ENCODE data around the gene LRFN4. TPM values are rescaled to one million over a fixed set of nuclear protein-coding genes. Genes with fewer than 3 reads are reported as not detected.

The LRFN4 gene
- total and polyA plus RNA-seq, 2 donors (not counting 3 experiments of a cell fraction or from before 2014, with no cell fraction given), result 22.3 to 37.4 TPM

GRCh38 chr11:66881927-66882452, 25.1 kb downstream of the LRFN4 start:
- H3K9me1 ChIP-seq (replicated peaks; ENCODE audit: control insufficient read depth, extremely low read depth, insufficient read depth, low read length), result no peaks in the 10 kb centered on the region
- H3K27ac ChIP-seq (ENCODE audit: insufficient read depth, low read depth, low read length), result no peak overlapping the region
- dilution Hi-C loops (cut with MboI; ENCODE audit: extremely low pct_ligation_motif_present, low sequenced_read_pairs), result no loop called here
- H3K4me1 ChIP-seq (ENCODE audit: control insufficient read depth, extremely low read depth, insufficient read depth, low read length), result peaks cover 5% of the 10 kb centered on the region
- H3K9me3 ChIP-seq (replicated peaks; ENCODE audit: control insufficient read depth, insufficient read depth, low read length), result no peaks in the 10 kb centered on the region
- H3K9ac ChIP-seq (replicated peaks; ENCODE audit: extremely low read depth, insufficient read depth, low read length), result no peak overlapping the region
- ChIA-PET POLR2A (no interaction called here), CTCF (interaction anchor here (0.7 to 7.7 kb wide), 10 partner anchors 11 to 140 kb away, joined by 3 to 49 read pairs (median 6); partner anchors contain the start of gene C11orf86)
- H4K20me1 ChIP-seq (replicated peaks; ENCODE audit: control insufficient read depth, extremely low read depth, insufficient read depth, low read length), result no peaks in the 10 kb centered on the region
- H2AFZ ChIP-seq (ENCODE audit: low read depth, low read length), result no peak overlapping the region
- H3K36me3 ChIP-seq (ENCODE audit: control insufficient read depth in 2 of 2, extremely low read depth in 1 of 2, insufficient read depth in 2 of 2, low read length in 2 of 2), result no peaks in the 10 kb centered on the region
- H3K4me3 ChIP-seq (replicated peaks in 1 of 3; ENCODE audit: insufficient read depth in 1 of 3, low read depth in 1 of 3, low read length in 3 of 3), result no peak overlapping the region
- intact Hi-C loops (cut with micrococcal nuclease), result loop anchor here (2.0 kb wide), 2 partner anchors 93 to 303 kb away; partner anchors contain the start of gene C11orf86
- no peak for DNase-seq (ENCODE audit: low read depth, low spot score)
- no TSS peak for BruUV-seq (replicated peaks)
- no peaks in the 10 kb centered on the region for H3K27me3 ChIP-seq (ENCODE audit: control insufficient read depth in 2 of 2, insufficient read depth in 2 of 2, low read length in 2 of 2)
- no peak for FAIRE-seq
- H3K4me2 ChIP-seq (ENCODE audit: insufficient read depth, low read length), result no peak overlapping the region
- TF ChIP-seq CTCF (IDR thresholded peaks at IDR 0.05; ENCODE audit: extremely low read depth in 1 of 2, insufficient read depth in 1 of 2, low read depth in 1 of 2, low read length in 2 of 2) (no peak), POLR2A (IDR thresholded peaks at IDR 0.05; ENCODE audit: low read depth, low read length) (no peak), POLR2AphosphoS5 (IDR thresholded peaks at IDR 0.05; ENCODE audit: insufficient read depth, low read depth, low read length) (no peak), EZH2 (IDR thresholded peaks at IDR 0.05; ENCODE audit: borderline replicate concordance, low read depth, low read length, severe bottlenecking) (no peak), FOS (IDR thresholded peaks at IDR 0.05; ENCODE audit: borderline replicate concordance, insufficient read depth, low read length) (no peak), GATA2 (IDR thresholded peaks at IDR 0.05; ENCODE audit: insufficient read depth, insufficient read length, low read depth, low read length) (no peak), JUN (IDR thresholded peaks at IDR 0.05; ENCODE audit: borderline replicate concordance, insufficient read depth, insufficient read length, low read depth) (no peak), MYC (IDR thresholded peaks at IDR 0.05; ENCODE audit: low read depth, low read length) (no peak)
- TF ChIP-seq, protein P1, sequence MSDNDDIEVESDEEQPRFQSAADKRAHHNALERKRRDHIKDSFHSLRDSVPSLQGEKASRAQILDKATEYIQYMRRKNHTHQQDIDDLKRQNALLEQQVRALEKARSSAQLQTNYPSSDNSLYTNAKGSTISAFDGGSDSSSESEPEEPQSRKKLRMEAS (IDR thresholded peaks at IDR 0.05; ENCODE audit: insufficient read depth, insufficient read length), result no peak
- no peaks in the 10 kb centered on the region for H3K79me2 ChIP-seq (ENCODE audit: control insufficient read depth, insufficient read depth, low read length)
